ENCODE results near the gene NFIC.
"Not testable (repeated sequence)": the region's sequence is repeated elsewhere in the genome, so short reads cannot be mapped to it uniquely, and the experiment has no call there.

NFIC gene

DNA sequence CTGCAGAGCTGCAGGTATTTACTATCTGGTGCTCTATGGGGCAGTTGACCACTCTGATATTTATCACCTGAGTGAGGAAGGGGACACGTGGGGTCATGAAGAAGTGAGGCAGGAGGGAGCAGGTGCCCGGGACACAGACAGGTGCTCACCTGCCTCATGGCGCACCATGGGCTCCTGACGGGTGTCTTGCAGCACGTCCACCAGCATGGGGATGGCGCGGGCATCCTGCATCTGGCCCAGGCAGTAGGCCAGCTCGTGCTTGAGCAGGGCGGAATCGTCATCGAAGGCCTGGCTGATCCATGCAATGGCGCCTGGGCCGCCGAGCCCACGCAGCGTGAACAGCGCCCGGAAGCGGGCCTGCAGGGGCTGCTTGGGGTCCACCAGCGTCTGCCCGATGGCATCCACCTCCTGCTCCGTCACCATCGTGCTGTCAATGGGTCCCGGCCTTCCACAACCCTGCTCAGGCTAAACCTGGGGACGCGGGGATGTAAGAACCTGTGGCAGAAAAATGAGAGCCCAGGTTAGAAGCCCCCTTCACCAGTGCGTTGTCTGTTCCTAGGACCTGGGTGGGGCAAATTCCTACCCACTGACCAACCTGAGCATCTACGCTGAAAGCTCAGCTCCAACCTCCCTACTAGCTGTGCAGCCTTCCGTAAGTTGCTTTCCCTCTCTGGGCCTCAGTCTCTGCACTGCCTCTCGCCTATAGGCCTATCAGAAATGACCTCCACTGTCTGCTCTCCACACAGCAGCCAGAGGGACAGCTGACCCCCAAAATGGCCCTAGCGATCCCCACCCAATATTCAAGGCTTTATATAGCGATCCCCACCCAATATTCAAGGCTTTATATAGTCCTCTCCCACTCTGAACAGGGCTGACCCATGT is 130.2 kb downstream of the NFIC start:
- no peak for DNase-seq

DNA sequence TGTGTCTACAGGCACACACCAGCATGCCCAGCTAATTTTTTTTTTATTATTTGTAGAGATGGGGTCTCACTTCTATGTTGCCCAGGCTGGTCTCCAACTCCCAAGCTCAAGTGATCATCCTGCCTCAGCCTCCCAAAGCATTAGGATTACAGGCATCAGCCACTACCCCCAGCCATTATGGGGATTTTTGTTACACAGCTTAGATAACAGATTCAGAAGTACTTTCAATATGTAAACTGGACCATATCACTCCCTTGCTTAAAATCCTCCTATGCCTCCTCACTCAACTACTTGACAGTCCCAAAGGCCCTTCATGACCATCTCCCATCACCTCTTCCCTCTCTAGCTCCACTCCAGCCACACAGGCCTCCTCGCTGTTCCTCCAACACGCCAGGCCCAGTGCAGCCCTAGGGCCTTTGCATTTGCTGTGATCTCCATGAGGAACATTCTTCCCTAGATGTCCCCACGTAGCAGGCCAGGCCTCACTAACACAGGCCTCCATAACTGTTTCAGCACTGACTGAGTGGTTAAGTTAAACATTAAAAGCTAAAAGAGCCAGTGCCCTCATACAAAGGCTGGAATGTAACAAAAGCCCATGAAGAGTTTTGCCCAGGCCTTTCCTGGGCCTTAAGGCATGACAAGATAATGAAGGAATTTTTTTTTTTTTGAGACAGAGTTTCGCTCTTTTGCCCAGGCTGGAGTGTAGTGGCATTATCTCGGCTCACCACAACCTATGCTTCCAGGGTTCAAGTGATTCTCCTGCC is 131.6 kb downstream of the NFIC start:
- no peak for DNase-seq

DNA sequence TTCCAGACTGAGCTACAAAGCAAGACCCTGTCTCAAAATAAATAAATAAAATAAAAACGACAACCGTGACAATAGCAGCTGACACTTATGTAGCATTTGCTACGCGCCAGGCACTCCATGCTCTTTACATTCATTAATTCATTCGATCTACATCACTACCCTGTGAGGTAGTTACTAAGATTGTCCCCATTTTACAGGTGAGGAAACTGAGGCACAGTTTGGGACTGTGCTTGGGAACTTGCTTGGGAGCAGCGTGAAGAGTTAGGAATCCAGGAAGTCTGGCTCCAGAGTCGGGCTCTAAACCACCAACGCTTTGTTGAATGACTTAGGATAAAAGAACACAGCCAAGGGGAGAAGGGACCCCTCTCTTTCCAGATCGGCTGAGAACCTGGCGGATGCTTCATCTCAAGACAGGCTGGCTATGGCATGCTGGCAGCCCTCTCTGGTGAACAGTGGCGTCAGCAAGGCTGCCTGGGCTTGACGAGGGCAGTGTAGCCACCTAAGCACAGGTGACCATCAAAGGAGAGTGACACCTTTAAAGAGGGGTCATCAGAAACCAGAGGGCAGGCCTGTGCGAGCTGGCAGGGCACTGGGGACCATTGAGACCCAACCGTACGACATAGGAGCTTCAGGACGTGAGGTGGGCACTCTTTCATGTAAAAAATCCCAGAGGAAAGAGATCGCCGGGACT is 133.5 kb downstream of the NFIC start:
- no peak for DNase-seq

DNA sequence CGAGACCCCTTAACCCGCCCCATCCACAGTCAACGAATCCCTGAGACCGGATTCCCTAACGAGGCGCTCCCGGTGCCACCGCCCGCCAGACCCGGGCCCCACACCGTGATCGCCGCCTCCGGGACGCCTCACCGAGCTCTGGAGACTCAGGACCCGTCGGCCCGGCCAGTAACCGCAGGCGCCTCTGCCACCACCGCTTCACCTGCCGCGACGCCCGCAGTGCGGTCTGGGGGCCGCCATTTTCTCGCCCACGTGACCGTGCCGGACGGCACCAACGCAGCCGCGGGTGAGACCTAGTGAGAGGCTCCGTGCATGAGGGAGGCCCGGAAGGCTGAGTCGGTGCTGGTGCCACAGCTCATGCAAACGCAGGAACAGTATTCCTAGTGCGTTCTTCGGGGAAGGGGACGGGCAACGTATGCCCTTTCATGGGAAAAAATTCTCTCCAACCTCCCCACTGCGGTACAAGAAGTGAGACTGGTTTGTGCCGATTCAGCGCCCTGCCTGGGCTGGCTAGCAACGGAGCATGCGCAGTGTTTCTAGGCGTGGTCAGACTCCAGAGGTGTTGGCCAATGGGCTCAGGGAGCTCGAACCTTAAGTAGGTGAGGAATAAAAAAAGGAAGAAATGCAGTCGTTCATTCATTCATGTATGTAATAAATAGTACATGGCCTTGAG is 134.2 kb downstream of the NFIC start, which contains the start of gene DOHH:
Gene DOHH, minus strand, starts transcription at position 246 of the 673 bp plus-strand sequence. CDS start 3,860 bp downstream, outside the sequence.
- DNase-seq = peak; percentile 98

DNA sequence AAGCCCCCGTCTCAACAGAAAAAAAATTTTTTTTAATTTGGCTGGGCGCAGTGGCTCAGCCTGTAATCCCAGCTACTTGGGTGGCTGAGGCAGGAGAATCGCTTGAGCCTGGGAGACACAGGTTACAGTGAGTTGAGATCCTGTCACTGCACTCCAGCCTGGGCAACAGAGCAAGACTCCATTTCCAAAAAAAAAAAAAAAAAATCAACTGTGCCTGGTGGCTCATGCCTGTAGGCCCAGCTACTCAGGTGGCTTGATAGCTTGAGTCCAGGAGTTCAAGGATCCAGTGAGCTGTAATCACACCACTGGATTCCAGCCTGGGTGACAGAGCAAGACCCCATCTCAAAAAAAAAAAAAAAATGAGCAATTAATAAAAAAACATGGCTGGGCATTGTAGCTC is 135.4 kb downstream of the NFIC start:
- no peak for DNase-seq

DNA sequence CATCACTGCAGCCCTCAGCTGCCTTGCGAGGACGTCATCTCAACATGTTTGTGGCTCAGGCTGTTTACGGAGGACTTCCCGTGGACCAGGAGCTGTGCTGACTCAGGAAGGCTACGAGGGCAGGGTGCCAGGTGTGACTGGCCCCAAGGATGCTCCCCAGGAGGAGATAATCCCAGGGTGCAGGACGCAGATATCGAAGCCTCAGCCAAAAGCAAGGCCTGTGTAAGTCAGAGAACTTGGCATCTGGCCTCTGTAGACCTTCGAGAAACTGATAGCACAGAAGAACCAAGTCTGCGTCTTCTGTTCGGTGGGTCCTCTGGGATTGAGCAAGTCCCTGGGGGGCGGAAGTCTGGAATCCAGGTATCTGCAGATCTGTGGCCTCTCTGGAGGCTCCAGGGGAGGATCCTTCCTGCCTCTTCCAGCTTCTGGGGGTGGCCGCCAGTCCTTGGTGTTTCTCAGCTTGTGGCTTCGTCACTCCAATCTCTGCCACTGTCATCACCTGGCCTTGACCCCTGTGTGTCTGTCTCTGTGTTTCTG is 136.7 kb downstream of the NFIC start:
- DNase-seq = no peak

DNA sequence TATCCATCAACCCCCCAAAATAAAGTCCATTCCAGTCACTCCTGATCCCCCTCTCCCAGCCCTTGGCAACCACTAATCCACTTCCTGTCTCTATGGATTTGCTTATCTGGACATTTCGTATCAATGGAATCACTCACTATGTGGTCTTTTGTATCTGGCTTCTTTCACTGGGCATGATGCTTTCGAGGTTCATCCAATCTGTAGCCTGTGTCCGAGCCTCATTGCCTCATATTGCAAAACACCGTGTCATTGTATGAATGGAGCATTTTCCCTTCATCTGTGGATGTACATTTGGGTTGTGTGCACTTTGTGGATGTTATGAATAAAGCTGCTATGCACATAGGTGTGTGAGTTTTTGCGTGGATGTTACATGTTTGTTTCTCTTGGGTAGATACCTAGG is 138.4 kb downstream of the NFIC start:
- no peak for DNase-seq

DNA sequence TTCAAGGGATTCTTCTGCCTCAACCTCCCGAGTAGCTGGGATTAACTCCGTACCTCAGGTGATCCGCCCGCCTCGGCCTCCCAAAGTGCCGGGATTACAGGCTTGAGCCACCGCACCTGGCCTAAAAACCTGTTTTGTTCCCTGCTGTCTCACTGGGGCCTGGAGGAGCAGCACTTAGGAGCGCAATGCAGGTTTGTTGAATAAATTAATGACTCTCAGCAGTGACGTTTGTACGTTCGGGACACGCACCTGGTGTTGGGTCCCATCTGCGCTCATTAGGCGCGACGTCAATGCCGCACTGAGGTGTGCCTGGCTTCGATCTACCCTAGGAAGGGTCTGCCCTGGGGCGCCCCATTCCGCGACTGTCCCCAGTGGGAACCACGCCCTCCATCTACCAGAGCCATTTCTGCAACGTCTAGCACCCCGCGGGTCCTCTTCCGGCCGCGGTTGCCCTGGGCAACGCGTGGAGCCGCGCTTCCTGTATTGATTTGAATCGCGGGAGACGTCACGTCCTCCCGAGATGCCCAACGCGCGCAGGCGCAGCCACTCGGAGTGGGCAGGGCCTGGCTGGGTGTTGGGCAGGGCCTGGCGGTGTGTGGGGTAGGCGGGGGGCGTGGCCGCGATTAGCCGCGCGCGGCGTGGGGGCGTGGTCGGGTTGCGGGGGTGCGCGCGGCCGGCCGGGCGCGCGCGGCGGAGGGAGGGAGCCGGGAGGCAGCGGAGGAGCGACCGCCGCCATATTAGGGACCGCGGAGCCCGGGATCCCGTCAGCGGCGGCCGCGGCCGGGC is 139.4 kb downstream of the NFIC start, which contains the start of gene FZR1:
Gene FZR1, plus strand, starts transcription at position 714 of the 786 bp plus-strand sequence. CDS start 16,679 bp downstream, outside the sequence.
- peak; percentile 100 for DNase-seq

DNA sequence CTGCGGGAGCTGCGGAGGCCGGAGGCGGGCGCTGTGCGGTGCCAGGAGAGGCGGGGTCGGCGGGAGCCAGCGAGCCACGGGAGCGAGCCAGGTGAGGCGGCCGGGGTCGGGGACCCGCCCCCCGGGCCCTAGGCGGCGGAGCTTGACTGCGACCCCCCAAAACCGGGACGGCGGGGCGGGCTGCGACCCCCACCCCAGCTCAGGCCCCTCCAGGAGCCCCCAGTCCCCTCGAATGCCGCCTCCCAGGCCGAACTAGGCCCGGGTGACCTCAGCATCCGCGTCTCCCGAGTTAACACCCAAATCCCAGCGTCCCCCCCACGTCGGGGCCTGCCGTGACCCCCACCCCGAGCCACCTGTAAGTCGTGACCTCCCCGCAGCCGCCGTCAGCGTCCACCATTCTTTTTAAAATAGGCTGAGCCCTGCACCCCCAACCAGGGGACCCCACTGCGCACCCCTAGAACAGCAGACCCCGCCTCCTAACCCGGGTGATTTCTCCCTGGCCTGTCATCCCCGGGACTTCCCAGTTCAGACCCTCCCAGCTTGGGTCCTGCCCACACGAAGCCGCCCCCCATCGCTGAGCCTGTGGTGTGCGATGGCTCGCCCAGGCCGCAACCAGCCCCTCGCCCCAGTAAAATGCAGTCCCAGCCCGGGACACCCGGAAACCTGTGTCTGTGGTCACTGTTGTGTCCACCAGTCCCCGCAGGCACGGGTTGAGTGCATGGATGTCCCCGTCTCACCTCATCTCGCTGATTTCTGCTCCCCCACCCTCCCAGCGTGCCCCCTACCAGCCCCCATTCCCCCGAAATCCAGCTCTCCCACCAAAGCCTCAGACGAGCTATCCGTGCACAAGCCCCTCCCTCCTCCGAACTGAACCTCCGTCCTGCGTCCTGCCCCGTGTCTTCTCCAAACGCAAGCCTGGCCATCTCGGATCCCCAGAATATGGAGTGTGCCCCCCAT is 140.3 kb downstream of the NFIC start:
- peak; percentile 43 for DNase-seq

DNA sequence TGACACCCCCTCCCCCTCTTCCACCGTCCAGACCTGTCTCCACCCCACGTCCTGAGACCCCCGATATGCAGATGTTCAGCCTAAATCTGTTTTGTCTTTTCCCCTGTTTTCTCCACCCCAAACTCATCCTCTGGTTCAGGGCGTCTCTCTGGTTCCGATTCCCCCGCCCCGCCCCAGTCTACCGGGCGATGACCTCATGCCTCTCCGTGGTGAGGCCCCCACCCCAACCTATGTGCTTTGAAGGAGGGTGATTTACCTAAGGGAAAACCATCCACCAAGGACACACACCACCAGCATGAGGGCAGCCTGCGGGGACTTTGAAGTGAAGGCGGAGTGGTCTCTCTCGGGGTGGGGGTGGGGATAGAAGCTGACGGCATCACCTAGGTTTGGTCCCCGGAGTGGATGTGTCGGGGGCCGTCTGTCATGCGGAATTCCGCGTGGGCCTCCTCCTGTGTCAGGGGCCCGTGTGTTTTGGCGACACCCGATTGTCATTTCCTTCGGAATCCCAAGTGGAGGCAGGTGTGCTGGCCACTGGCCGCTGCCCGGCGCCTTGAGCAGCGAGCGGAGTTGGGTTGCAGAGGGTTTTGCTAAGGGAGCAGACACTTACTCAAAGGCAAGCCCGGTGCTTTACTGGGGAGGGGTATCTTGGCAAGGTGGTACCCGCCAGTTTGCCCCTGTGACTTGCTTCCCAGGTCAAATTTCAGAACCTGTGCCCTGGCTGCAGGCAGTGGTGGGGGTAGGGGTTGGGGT is 141.2 kb downstream of the NFIC start:
- DNase-seq = peak; percentile 36

DNA sequence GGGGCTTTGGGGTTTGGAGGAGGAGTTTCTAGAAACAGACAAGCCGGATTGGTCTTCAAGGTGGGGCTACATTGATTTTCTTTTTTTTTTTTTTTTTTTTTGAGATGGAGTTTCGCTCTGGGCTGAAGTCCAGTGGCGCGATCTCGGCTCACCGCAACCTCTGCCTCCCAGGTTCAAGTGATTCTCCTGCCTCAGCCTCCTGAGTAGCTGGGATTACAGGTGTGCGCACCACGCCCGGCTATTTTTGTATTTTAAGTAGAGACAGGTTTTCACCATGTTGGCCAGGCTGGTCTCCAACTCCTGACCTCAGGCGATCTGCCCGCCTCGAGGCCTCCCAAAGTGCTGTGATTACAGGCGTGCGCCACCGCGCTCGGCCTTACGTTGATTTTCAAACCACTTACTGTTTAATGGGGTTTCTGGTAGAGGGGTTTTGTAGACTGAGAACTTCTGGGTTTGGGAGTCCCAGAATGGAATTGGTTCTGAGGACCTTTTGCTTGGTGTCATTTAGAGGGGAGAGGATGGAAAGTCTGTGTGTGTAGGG is 141.8 kb downstream of the NFIC start:
- DNase-seq = not testable (repeated sequence)

DNA sequence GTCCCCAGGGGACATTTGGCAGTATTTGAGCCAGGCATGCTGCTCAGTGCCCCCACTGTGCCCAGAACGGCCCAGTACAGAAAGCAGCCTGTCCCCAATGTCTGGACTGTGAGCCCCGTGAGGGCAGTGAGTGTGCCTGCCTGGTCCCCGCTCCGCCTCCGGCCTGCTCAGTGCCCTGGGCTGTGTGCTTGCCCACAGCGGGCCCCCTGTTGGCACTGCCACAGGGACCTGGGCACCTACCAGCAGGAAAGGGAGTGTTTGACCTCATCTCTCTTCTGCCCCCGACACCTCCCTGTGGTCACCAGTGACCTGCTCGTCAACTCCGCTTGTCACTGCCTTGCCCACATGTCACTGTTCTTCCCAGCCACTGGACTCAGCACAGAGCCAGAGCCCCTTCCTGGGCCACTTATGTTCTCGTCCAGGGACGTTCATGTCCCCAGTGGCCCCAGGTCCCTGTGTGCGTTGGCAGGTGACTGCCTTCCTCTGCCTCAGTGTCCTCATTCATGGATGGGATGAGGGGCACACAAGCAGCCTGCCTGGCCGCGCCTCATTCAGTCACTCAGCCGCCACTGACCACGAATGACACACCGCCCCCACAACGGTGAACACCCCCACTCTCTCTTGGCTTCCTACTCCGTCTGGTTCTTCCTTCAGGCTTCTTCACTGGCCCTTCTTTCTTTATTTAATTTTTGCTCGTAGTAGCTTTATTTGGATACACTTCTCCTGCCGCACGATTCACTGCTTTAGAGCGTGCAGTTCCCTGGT is 142.6 kb downstream of the NFIC start:
- DNase-seq = no peak

DNA sequence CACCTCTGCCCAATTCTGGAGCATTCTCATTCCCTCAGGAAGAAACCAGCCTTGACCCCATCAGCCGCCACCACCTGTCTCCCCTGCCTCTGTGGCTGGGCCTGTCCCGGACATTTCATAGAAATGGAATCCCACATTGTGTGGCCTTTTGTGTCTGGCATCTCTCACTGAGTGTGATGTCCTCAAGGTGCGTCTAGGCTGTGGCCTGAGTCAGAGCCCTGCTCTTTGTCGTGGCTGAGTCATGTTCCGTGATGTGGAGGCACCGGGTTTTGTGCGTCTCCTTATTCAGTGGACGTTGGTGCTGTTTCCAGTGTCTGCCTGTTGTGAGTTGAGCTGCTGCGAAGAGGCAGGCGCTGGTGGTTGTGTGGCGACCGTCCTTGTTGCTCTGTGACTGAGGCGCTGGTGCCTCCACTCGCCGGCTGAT is 143.2 kb downstream of the NFIC start:
- peak; percentile 71 for DNase-seq

DNA sequence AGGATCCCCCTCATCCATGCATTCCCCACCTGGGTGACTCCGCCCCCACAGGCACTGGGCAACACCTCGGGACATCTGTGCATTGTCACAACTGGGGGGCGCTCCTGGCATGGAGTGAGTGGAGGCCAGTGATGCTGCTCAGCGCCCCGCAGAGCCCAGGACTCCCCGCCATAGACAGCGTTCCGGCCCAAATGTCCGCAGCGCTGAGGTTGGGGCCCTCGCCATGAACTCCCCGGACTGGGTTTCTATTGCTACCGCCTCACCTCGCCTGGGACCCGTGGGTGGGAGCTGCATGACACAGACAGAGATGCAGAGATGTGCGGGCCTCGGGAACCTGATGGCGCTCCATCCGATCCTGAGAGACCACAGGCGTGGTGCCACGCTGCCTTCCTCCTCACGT is 144.3 kb downstream of the NFIC start:
- no peak for DNase-seq

DNA sequence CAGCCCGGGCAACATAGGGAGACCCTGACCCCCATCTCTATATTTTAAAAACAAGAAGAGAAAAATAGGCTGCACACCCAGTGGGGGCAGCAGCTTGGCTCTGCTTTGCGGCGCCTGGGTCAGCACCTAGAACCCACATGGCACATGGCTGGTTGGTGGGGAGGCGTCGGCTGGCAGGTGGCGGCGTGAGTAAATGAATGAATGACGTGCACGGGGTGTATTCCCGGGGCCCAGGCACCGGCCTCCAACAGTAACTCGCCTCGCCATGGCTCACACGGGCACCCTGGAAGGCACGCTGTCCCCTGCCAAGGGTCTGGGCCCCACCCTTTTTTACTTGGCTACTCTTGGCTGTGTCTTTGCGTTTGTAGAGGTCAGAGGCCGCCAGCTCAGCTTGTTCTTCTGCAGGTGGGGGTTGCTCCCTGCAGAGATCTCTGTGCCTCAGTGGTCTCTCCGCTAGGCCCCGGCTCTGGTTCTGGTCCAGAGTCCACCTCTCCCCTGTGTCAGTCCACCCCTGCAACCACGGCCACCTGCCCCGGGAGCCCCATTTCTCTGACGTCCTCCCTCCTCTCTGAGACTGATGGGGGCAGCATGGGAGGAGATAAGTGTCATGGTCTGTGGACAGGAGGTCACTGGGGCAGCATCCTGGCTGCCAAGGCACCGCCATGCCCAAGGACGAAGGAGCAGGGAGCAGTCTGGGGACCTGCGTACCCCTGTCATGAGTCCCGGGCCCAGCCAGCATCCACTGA is 145.3 kb downstream of the NFIC start:
- no peak for DNase-seq

DNA sequence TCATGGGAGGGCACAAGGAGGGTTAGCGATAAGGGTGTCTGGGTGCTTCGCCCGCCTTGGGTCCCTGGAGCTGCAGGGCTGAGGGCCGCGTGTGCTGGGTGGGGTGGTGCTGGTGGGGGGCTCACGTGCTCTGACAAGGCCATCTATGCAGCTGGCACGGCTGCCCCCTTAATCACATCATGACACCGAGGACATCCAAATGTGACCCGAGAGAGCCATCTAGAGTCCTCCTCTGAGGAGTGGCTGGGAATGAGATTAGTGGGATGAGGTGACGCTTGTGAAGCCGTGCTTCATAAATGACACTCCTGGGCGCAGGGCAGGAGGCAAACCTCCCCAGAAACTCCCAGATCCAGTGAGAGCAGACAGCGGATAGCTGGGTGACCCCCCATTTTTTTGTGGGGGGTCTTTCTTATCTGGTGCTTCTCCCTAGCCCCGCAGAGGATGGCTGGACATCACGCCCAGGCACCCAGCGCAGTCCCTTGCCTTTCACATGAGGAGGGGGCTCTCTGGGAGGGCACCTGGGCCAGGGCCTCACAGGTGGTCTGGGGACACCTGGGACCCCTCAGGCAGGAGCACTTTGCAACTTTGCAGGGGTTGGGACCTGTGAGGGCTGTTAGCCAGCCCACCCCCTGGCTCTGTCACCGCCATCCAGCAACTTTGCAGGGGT is 146.3 kb downstream of the NFIC start:
- no peak for DNase-seq

All from activated CD4-positive, alpha-beta T cell treated with anti-CD3 and anti-CD28 coated beads for 48 hours (primary cell).